Chondrocyte (in vitro differentiated cells): Measurements from ENCODE around the gene TIAM2. TPM values are rescaled to one million over a fixed set of nuclear protein-coding genes. Genes with fewer than 3 reads are reported as not detected.
"Not testable (repeated sequence)": the region's sequence is repeated elsewhere in the genome, so short reads cannot be mapped to it uniquely, and the experiment has no call there.

Experiments
- DNase-seq: peaks from one replicate; pipeline ENCODE4 v3.0.0; 2021; ENCODE audit warnings: mixed read lengths, low spot score
- H3K27ac Mint-ChIP-seq: one replicate; pipeline ENCODE4 v1.8.0; 2021; ENCODE audit warnings: mild to moderate bottlenecking, moderate library complexity, mixed read lengths; ENCODE audit not compliant: unreplicated experiment
- H3K27me3 Mint-ChIP-seq: 2 replicates; pipeline ENCODE4 v1.8.0; 2021; ENCODE audit warnings: low read depth, mixed read lengths
- H3K36me3 Mint-ChIP-seq: 2 replicates; pipeline ENCODE4 v1.8.0; 2021; ENCODE audit warnings: low read depth, mixed read lengths
- H3K4me1 Mint-ChIP-seq: 2 replicates; pipeline ENCODE4 v1.8.0; 2021; ENCODE audit warnings: low read depth, mild to moderate bottlenecking, mixed read lengths
- H3K4me3 Mint-ChIP-seq: one replicate; pipeline ENCODE4 v1.8.0; 2021; ENCODE audit warnings: mild to moderate bottlenecking, moderate library complexity, mixed read lengths; ENCODE audit not compliant: unreplicated experiment
- H3K9me3 Mint-ChIP-seq: 2 replicates; pipeline ENCODE4 v1.8.0; 2021; ENCODE audit warnings: low read depth, mixed read lengths
- CTCF ChIP-seq: fragments of 200-600 bp; sonication (generic); IDR thresholded peaks from 2 replicates; pipeline ENCODE4 v1.5.0; 2021; ENCODE audit warnings: antibody characterized with exemption, mild to moderate bottlenecking, moderate library complexity
- total RNA-seq: library from RNA; stranded (reverse); gene quantifications from 3 replicates; pipeline ENCODE4 v1.2.1, GENCODE V29; 2021

TIAM2 gene
- total RNA-seq, 1 donor from 2014 or later, result 13.8 TPM

- Mint-ChIP-seq H3K36me3 (peaks cover 9% of the 10 kb centered on the region), H3K9me3 (no peaks in the 10 kb centered on the region), H3K27me3 (no peaks in the 10 kb centered on the region), H3K27ac (peak overlapping the region; percentile 80), H3K4me1 (peaks cover 19% of the 10 kb centered on the region), H3K4me3 (no peak overlapping the region)
- no peak for DNase-seq
- TF ChIP-seq CTCF, result no peak
Observed at GRCh38 chr6:155264693-155265320, 269.7 kb downstream of the TIAM2 start.

- peaks cover 9% of the 10 kb centered on the region for H3K36me3 Mint-ChIP-seq
- H3K4me1 Mint-ChIP-seq, result peaks cover 19% of the 10 kb centered on the region
- no peaks in the 10 kb centered on the region for H3K9me3 Mint-ChIP-seq
- no peak overlapping the region for H3K27ac Mint-ChIP-seq
- TF ChIP-seq CTCF, result peak; percentile 33
- DNase-seq, result no peak
- no peak overlapping the region for H3K4me3 Mint-ChIP-seq
- no peaks in the 10 kb centered on the region for H3K27me3 Mint-ChIP-seq
Observed at GRCh38 chr6:155265843-155266535, 270.9 kb downstream of the TIAM2 start.

- peaks cover 22% of the 10 kb centered on the region for H3K4me1 Mint-ChIP-seq
- no peak overlapping the region for H3K4me3 Mint-ChIP-seq
- no peak for TF ChIP-seq CTCF
- no peak for DNase-seq
- H3K9me3 Mint-ChIP-seq, result no peaks in the 10 kb centered on the region
- H3K36me3 Mint-ChIP-seq, result peaks cover 6% of the 10 kb centered on the region
- no peaks in the 10 kb centered on the region for H3K27me3 Mint-ChIP-seq
- no peak overlapping the region for H3K27ac Mint-ChIP-seq
Observed at GRCh38 chr6:155267411-155267810, 272.3 kb downstream of the TIAM2 start.

DNA sequence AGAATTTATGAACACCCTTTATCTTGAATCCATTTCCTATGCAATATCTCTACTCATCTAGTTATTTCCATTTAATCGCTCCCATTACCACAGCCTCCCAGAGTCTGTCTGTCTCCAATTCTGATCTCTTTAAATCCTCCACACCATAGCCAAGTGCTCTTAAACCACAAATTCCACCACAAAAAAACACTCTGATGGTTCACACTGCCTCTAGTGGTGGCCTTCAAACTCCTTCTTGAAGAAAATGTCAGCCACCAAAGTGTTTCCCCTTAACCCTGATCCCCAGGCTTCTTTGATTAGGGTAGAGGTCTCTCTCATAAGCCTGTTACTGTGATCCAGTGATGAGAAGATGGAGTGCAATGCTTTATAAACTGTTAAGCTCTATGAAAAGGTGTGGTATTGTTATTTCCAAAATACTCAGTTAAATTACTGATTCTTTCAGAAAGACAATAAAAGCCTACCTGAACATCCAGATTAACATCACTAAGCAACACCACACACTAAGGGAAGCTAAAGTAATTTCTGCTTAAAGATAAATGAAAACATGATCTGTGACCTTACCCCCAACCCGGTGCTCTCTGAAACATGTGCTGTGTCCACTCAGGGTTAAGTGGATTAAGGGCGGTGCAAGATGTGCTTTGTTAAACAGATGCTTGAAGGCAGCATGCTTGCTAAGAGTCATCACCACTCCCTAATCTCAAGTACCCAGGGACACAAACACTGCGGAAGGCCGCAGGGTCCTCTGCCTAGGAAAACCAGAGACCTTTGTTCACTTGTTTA, 273.2 kb downstream of the TIAM2 start:
- not testable (repeated sequence) for DNase-seq, H3K4me3 Mint-ChIP-seq, H3K36me3 Mint-ChIP-seq, H3K27ac Mint-ChIP-seq, H3K27me3 Mint-ChIP-seq, H3K9me3 Mint-ChIP-seq
- H3K4me1 Mint-ChIP-seq, result peaks cover 30% of the 10 kb centered on the region
- peak; percentile 74 for TF ChIP-seq CTCF

GRCh38 chr6:155269765-155270164, 274.6 kb downstream of the TIAM2 start:
- Mint-ChIP-seq H3K4me3 (no peak overlapping the region), H3K36me3 (peaks cover 6% of the 10 kb centered on the region), H3K27me3 (no peaks in the 10 kb centered on the region), H3K27ac (no peak overlapping the region), H3K9me3 (no peaks in the 10 kb centered on the region), H3K4me1 (peaks cover 35% of the 10 kb centered on the region)
- DNase-seq, result no peak
- no peak for TF ChIP-seq CTCF
